Measurements from ENCODE around the gene GALNTL6. TPM values are rescaled to one million over a fixed set of nuclear protein-coding genes. Genes with fewer than 3 reads are reported as not detected.

Gene GALNTL6
- polyA plus RNA-seq, 1 donor (not counting 4 experiments of a cell fraction or from before 2014, with no cell fraction given) = not detected

GRCh38 chr4:171928336-171928735, 115.1 kb downstream of the GALNTL6 start:
- Histone ChIP-seq H3K4me3 (ENCODE audit: control insufficient read depth in 2 of 3, extremely low read depth in 1 of 3, insufficient read depth in 2 of 3, low read depth in 1 of 3, low read length in 3 of 3) (no peak overlapping the region), H3K4me2 (ENCODE audit: control insufficient read depth, extremely low read depth, insufficient read depth, low read depth, low read length) (no peak overlapping the region), H3K27ac (ENCODE audit: control insufficient read depth, insufficient read depth, low read length) (no peak overlapping the region), H3K79me2 (ENCODE audit: control insufficient read depth, insufficient read depth, low read length) (no peaks in the 10 kb centered on the region), H2AFZ (ENCODE audit: control insufficient read depth, low read length) (no peak overlapping the region), H3K27me3 (ENCODE audit: control insufficient read depth, extremely low read depth, insufficient read depth, low read length) (no peaks in the 10 kb centered on the region), H3K9ac (ENCODE audit: control insufficient read depth, extremely low read depth, insufficient read depth, low read length) (no peak overlapping the region), H3K9me1 (ENCODE audit: control insufficient read depth, extremely low read depth, insufficient read depth, low read length) (no peaks in the 10 kb centered on the region), H3K4me1 (ENCODE audit: control insufficient read depth, extremely low read depth, insufficient read depth, low read length) (no peaks in the 10 kb centered on the region), H3K9me3 (ENCODE audit: control insufficient read depth, low read depth, low read length) (peaks cover 7% of the 10 kb centered on the region), H4K20me1 (ENCODE audit: control insufficient read depth, extremely low read depth, insufficient read depth, low read length) (no peaks in the 10 kb centered on the region), H3K36me3 (ENCODE audit: control insufficient read depth in 2 of 2, extremely low read depth in 1 of 2, insufficient read depth in 2 of 2, low read length in 2 of 2) (no peaks in the 10 kb centered on the region)
- FAIRE-seq (no peak), DNase-seq (ENCODE audit: low read depth, low spot score) (no peak)
- TF ChIP-seq, protein P1, sequence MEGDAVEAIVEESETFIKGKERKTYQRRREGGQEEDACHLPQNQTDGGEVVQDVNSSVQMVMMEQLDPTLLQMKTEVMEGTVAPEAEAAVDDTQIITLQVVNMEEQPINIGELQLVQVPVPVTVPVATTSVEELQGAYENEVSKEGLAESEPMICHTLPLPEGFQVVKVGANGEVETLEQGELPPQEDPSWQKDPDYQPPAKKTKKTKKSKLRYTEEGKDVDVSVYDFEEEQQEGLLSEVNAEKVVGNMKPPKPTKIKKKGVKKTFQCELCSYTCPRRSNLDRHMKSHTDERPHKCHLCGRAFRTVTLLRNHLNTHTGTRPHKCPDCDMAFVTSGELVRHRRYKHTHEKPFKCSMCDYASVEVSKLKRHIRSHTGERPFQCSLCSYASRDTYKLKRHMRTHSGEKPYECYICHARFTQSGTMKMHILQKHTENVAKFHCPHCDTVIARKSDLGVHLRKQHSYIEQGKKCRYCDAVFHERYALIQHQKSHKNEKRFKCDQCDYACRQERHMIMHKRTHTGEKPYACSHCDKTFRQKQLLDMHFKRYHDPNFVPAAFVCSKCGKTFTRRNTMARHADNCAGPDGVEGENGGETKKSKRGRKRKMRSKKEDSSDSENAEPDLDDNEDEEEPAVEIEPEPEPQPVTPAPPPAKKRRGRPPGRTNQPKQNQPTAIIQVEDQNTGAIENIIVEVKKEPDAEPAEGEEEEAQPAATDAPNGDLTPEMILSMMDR (optimal IDR thresholded peaks at IDR 0.05 in 1 of 3, IDR thresholded peaks at IDR 0.05 in 1 of 3, conservative IDR thresholded peaks at IDR 0.05 in 1 of 3; ENCODE audit: extremely low read depth in 1 of 3, insufficient read depth in 2 of 3, low read length in 3 of 3) = no peak
- no peak for TF ChIP-seq EZH2 (IDR thresholded peaks at IDR 0.05; ENCODE audit: low read length)
- dilution Hi-C loops (cut with MboI; ENCODE audit: extremely low pct_ligation_motif_present, low sequenced_read_pairs) = no loop called here

GRCh38 chr4:171929477-171929876, 116.3 kb downstream of the GALNTL6 start:
- Histone ChIP-seq H3K4me3 (ENCODE audit: control insufficient read depth in 2 of 3, extremely low read depth in 1 of 3, insufficient read depth in 2 of 3, low read depth in 1 of 3, low read length in 3 of 3) (no peak overlapping the region), H2AFZ (ENCODE audit: control insufficient read depth, low read length) (no peak overlapping the region), H3K9me3 (ENCODE audit: control insufficient read depth, low read depth, low read length) (peaks cover 7% of the 10 kb centered on the region), H3K27ac (ENCODE audit: control insufficient read depth, insufficient read depth, low read length) (no peak overlapping the region), H4K20me1 (ENCODE audit: control insufficient read depth, extremely low read depth, insufficient read depth, low read length) (no peaks in the 10 kb centered on the region), H3K79me2 (ENCODE audit: control insufficient read depth, insufficient read depth, low read length) (no peaks in the 10 kb centered on the region), H3K9ac (ENCODE audit: control insufficient read depth, extremely low read depth, insufficient read depth, low read length) (no peak overlapping the region), H3K9me1 (ENCODE audit: control insufficient read depth, extremely low read depth, insufficient read depth, low read length) (no peaks in the 10 kb centered on the region), H3K27me3 (ENCODE audit: control insufficient read depth, extremely low read depth, insufficient read depth, low read length) (no peaks in the 10 kb centered on the region), H3K4me1 (ENCODE audit: control insufficient read depth, extremely low read depth, insufficient read depth, low read length) (no peaks in the 10 kb centered on the region), H3K4me2 (ENCODE audit: control insufficient read depth, extremely low read depth, insufficient read depth, low read depth, low read length) (no peak overlapping the region), H3K36me3 (ENCODE audit: control insufficient read depth in 2 of 2, extremely low read depth in 1 of 2, insufficient read depth in 2 of 2, low read length in 2 of 2) (no peaks in the 10 kb centered on the region)
- TF ChIP-seq EZH2 (IDR thresholded peaks at IDR 0.05; ENCODE audit: low read length) = no peak
- TF ChIP-seq, protein P1 (optimal IDR thresholded peaks at IDR 0.05 in 1 of 3, IDR thresholded peaks at IDR 0.05 in 1 of 3, conservative IDR thresholded peaks at IDR 0.05 in 1 of 3; ENCODE audit: extremely low read depth in 1 of 3, insufficient read depth in 2 of 3, low read length in 3 of 3) = no peak
- no peak for DNase-seq (ENCODE audit: low read depth, low spot score)
- no peak for FAIRE-seq
- dilution Hi-C loops (cut with MboI; ENCODE audit: extremely low pct_ligation_motif_present, low sequenced_read_pairs) = no loop called here

All from keratinocyte (primary cell).